K562 (cell line): ENCODE results near the gene SLC22A16. TPM values are rescaled to one million over a fixed set of nuclear protein-coding genes. Genes with fewer than 3 reads are reported as not detected.

Source experiments
- ARID1B ChIP-seq: fragments of 450-650 bp; IDR thresholded peaks from 2 replicates; pipeline ENCODE4 v1.6.1; 2016; ENCODE audit warnings: antibody characterized with exemption, mild to moderate bottlenecking, inconsistent platforms
- C11orf30 ChIP-seq: fragments of 450-650 bp; IDR thresholded peaks from 2 replicates; pipeline ENCODE4 v1.6.1; 2016; ENCODE audit warnings: low read depth, mild to moderate bottlenecking
- CBFA2T2 ChIP-seq: fragments of 450-650 bp; conservative IDR thresholded peaks from 2 replicates; pipeline ENCODE4 v1.6.1; 2017; ENCODE audit warnings: mild to moderate bottlenecking
- EGR1 ChIP-seq: fragments of 450-650 bp; conservative IDR thresholded peaks from 2 replicates; pipeline ENCODE4 v1.6.1; 2017; ENCODE audit warnings: mild to moderate bottlenecking
- ETV1 ChIP-seq: fragments of 450-650 bp; conservative IDR thresholded peaks from 2 replicates; pipeline ENCODE4 v1.6.1; 2016; ENCODE audit warnings: missing genetic modification characterization, control low read depth, low read depth, missing compliant biosample characterization
- FOSL1 ChIP-seq: fragments of 200-800 bp; sonication (Bioruptor generic); conservative IDR thresholded peaks from 2 replicates; pipeline ENCODE4 v1.6.1; 2016; ENCODE audit warnings: missing genetic modification characterization, missing compliant biosample characterization
- KLF6 ChIP-seq: fragments of 250-450 bp; sonication (Bioruptor Pico); IDR thresholded peaks from 2 replicates; pipeline ENCODE4 v1.4.0; 2020; ENCODE audit warnings: mild to moderate bottlenecking, moderate library complexity, borderline replicate concordance
- MAZ ChIP-seq, 2 experiments: fragments of 450-650 bp in 1 of 2; sonication (generic) in 1 of 2; formaldehyde crosslinking; IDR thresholded peaks in 1 of 2; conservative IDR thresholded peaks in 1 of 2; 2 replicates each; pipeline versions ENCODE4 v1.4.0 to v1.5.0; 2020; ENCODE audit warnings: mild to moderate bottlenecking in 1 of 2, missing genetic modification reagents in 1 of 2
- PTBP1 ChIP-seq: fragments of 200-400 bp; formaldehyde crosslinking; IDR thresholded peaks from 2 replicates; pipeline ENCODE4 v1.6.1; 2017; ENCODE audit warnings: low read depth, low read length
- RAD21 ChIP-seq, 2 experiments: fragments of 250-450 bp in 1 of 2; fragments of 450-650 bp in 1 of 2; sonication (Bioruptor Pico) in 1 of 2; formaldehyde crosslinking in 1 of 2; IDR thresholded peaks in 1 of 2; conservative IDR thresholded peaks in 1 of 2; 2 replicates each; pipeline versions ENCODE4 v1.4.0 to v1.8.0; 2020 to 2022; ENCODE audit warnings: mild to moderate bottlenecking in 2 of 2, moderate library complexity in 1 of 2
- RBM17 ChIP-seq: fragments of 200-400 bp; formaldehyde crosslinking; IDR thresholded peaks from 2 replicates; pipeline ENCODE4 v1.6.1; 2017; ENCODE audit warnings: low read depth, mild to moderate bottlenecking, low read length, borderline replicate concordance
- RNF2 ChIP-seq: sonication (generic); IDR thresholded peaks from 2 replicates; pipeline ENCODE4 v1.6.1; 2016
- SOX6 ChIP-seq: fragments of 450-650 bp; IDR thresholded peaks from 2 replicates; pipeline ENCODE4 v1.6.1; 2014; ENCODE audit warnings: mild to moderate bottlenecking
- TAL1 ChIP-seq: fragments of 450-650 bp; IDR thresholded peaks from 2 replicates; pipeline ENCODE4 v1.6.1; 2016; ENCODE audit warnings: mild to moderate bottlenecking
- VEZF1 ChIP-seq: fragments of 200-800 bp; sonication (Bioruptor generic); IDR thresholded peaks from 2 replicates; pipeline ENCODE4 v1.6.1; 2017; ENCODE audit warnings: missing genetic modification characterization, missing compliant biosample characterization
- polyA plus RNA-seq, 8 experiments: library from polyadenylated mRNA; depleted of rRNA in 4 of 8; stranded (reverse) in 5 of 8; unstranded in 3 of 8; fragments of >200 nt; fragmentation: Nextera tagmentation in 2 of 8; fragmentation: Illumina TruSeq in 1 of 8; extraction: Ambion mirVana in 2 of 8; extraction: Trizol in 1 of 8; gene quantifications; 2 replicates each; pipeline versions ENCODE4 v1.2.1 to v1.2.3, GENCODE V29; 2011 to 2014; ENCODE audit warnings: inconsistent platforms in 1 of 8, missing spikeins in 1 of 8
- total RNA-seq, 7 experiments: library from RNA; depleted of rRNA in 6 of 7; stranded (reverse); fragments of >200 nt in 6 of 7; fragmentation: Illumina TruSeq in 2 of 7; extraction: Trizol in 2 of 7; gene quantifications; 2 replicates each; pipeline versions ENCODE4 v1.2.1 to v1.2.3, GENCODE V29; 2011 to 2021; ENCODE audit warnings: low replicate concordance in 1 of 7
- TF ChIP-seq, protein P1 (sequence below), 2 experiments: fragments of 450-650 bp; conservative IDR thresholded peaks; 2 replicates each; pipeline ENCODE4 v1.6.1; 2017; ENCODE audit warnings: mild to moderate bottlenecking in 2 of 2, moderate library complexity in 2 of 2
- TF ChIP-seq, protein P2 (sequence below), 3 experiments: fragments of 200-800 bp in 1 of 3; fragments of 250-450 bp in 1 of 3; fragments of 450-650 bp in 1 of 3; sonication (Bioruptor Pico) in 1 of 3; sonication (Bioruptor generic) in 1 of 3; formaldehyde crosslinking in 1 of 3; IDR thresholded peaks; 2 replicates each; pipeline versions ENCODE4 v1.6.1 to v1.8.0; 2016 to 2022; ENCODE audit warnings: mild to moderate bottlenecking in 2 of 3, missing genetic modification characterization in 2 of 3, missing compliant biosample characterization in 1 of 3, moderate library complexity in 1 of 3
- TF ChIP-seq, protein P3 (sequence below): fragments of 250-450 bp; sonication (Bioruptor Pico); IDR thresholded peaks from 2 replicates; pipeline ENCODE4 v1.5.1; 2021; ENCODE audit warnings: mild to moderate bottlenecking

The SLC22A16 gene
- total and polyA plus RNA-seq, 9 of the 15 experiments (the other 6 are each of a cell fraction or from before 2014, with no cell fraction given) = not detected

- TF ChIP-seq, protein P1, sequence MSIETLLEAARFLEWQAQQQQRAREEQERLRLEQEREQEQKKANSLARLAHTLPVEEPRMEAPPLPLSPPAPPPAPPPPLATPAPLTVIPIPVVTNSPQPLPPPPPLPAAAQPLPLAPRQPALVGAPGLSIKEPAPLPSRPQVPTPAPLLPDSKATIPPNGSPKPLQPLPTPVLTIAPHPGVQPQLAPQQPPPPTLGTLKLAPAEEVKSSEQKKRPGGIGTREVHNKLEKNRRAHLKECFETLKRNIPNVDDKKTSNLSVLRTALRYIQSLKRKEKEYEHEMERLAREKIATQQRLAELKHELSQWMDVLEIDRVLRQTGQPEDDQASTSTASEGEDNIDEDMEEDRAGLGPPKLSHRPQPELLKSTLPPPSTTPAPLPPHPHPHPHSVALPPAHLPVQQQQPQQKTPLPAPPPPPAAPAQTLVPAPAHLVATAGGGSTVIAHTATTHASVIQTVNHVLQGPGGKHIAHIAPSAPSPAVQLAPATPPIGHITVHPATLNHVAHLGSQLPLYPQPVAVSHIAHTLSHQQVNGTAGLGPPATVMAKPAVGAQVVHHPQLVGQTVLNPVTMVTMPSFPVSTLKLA (conservative IDR thresholded peaks at IDR 0.05) = no peak
- TF ChIP-seq ETV1 (peak; percentile 70; the same call in 1 of the 2 replicates), RBM17 (no peak), TAL1 (peak; percentile 52), MAZ (CRISPR knock-in tag; conservative IDR thresholded peaks at IDR 0.05 in 1 of 2, IDR thresholded peaks at IDR 0.05 in 1 of 2) (0 out of 4 replicates have a peak, but pooled peaks of 1 of the 2 experiments have one; percentile 19), C11orf30 (no peak), SOX6 (peak; percentile 75), ARID1B (peak; percentile 53; the same call in 1 of the 2 replicates), CBFA2T2 (peak; percentile 53; the same call in 1 of the 2 replicates), FOSL1 (tag) (peak; percentile 41; the same call in 1 of the 2 replicates), VEZF1 (peak; percentile 46), PTBP1 (no peak), EGR1 (no peak), KLF6 (no peak), RAD21 (CRISPR knock-in tag; conservative IDR thresholded peaks at IDR 0.05 in 1 of 2, IDR thresholded peaks at IDR 0.05 in 1 of 2) (no peak), RNF2 (no peak)
- TF ChIP-seq, protein P2, sequence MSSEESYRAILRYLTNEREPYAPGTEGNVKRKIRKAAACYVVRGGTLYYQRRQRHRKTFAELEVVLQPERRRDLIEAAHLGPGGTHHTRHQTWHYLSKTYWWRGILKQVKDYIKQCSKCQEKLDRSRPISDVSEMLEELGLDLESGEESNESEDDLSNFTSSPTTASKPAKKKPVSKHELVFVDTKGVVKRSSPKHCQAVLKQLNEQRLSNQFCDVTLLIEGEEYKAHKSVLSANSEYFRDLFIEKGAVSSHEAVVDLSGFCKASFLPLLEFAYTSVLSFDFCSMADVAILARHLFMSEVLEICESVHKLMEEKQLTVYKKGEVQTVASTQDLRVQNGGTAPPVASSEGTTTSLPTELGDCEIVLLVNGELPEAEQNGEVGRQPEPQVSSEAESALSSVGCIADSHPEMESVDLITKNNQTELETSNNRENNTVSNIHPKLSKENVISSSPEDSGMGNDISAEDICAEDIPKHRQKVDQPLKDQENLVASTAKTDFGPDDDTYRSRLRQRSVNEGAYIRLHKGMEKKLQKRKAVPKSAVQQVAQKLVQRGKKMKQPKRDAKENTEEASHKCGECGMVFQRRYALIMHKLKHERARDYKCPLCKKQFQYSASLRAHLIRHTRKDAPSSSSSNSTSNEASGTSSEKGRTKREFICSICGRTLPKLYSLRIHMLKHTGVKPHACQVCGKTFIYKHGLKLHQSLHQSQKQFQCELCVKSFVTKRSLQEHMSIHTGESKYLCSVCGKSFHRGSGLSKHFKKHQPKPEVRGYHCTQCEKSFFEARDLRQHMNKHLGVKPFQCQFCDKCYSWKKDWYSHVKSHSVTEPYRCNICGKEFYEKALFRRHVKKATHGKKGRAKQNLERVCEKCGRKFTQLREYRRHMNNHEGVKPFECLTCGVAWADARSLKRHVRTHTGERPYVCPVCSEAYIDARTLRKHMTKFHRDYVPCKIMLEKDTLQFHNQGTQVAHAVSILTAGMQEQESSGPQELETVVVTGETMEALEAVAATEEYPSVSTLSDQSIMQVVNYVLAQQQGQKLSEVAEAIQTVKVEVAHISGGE (CRISPR knock-in tag; IDR thresholded peaks at IDR 0.05) = 0 out of 6 replicates have a peak, but pooled peaks of 1 of the 3 experiments have one; percentile 31
- TF ChIP-seq, protein P3, sequence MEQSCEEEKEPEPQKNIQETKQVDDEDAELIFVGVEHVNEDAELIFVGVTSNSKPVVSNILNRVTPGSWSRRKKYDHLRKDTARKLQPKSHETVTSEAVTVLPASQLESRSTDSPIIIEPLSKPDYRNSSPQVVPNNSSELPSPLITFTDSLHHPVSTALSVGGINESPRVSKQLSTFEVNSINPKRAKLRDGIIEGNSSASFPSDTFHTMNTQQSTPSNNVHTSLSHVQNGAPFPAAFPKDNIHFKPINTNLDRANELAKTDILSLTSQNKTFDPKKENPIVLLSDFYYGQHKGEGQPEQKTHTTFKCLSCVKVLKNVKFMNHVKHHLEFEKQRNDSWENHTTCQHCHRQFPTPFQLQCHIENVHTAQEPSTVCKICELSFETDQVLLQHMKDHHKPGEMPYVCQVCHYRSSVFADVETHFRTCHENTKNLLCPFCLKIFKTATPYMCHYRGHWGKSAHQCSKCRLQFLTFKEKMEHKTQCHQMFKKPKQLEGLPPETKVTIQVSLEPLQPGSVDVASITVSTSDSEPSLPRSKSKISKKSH (CRISPR knock-in tag) = no peak
Observed at GRCh38 chr6:110389689-110390382, 86.6 kb downstream of the SLC22A16 start (continued).
